Endodermal cell (in vitro differentiated cells): ENCODE measurements around the gene HRH1. TPM values are rescaled to one million over a fixed set of nuclear protein-coding genes. Genes with fewer than 3 reads are reported as not detected.

ENCODE experiments used
- DNase-seq: peaks from one replicate; pipeline ENCODE4 v3.0.0-alpha.2; 2017
- H3K27ac ChIP-seq: 2 replicates; pipeline ENCODE4 v1.5.1; 2013; ENCODE audit warnings: mild to moderate bottlenecking, low read depth, low read length, moderate library complexity
- H3K27me3 ChIP-seq: 2 replicates; pipeline ENCODE4 v1.6.1; 2013; ENCODE audit warnings: mild to moderate bottlenecking, low read length, moderate library complexity; ENCODE audit not compliant: insufficient read depth, control insufficient read depth, poor library complexity, severe bottlenecking
- H3K36me3 ChIP-seq: 2 replicates; pipeline ENCODE4 v1.7.0; 2013; ENCODE audit warnings: mild to moderate bottlenecking, low read length, moderate library complexity; ENCODE audit not compliant: control insufficient read depth, insufficient read depth
- H3K4me1 ChIP-seq: one replicate; pipeline ENCODE4 v1.7.0; 2013; ENCODE audit warnings: low read length; ENCODE audit not compliant: control insufficient read depth, insufficient read depth
- H3K4me3 ChIP-seq: 2 replicates; pipeline ENCODE4 v1.5.1; 2013; ENCODE audit warnings: mild to moderate bottlenecking, low read length, moderate library complexity
- H3K9ac ChIP-seq: 2 replicates; pipeline ENCODE4 v1.6.1; 2013; ENCODE audit warnings: mild to moderate bottlenecking, low read length, moderate library complexity; ENCODE audit not compliant: poor library complexity, severe bottlenecking; ENCODE audit errors: extremely low read depth
- H3K9me3 ChIP-seq: 2 replicates; pipeline ENCODE4 v1.6.1; 2013; ENCODE audit warnings: mild to moderate bottlenecking, low read length, moderate library complexity; ENCODE audit not compliant: control insufficient read depth
- H3K27ac Mint-ChIP-seq: 2 replicates; pipeline ENCODE4 v1.8.0; 2020; ENCODE audit warnings: mixed read lengths
- H3K27me3 Mint-ChIP-seq: 2 replicates; pipeline ENCODE4 v1.8.0; 2021; ENCODE audit warnings: mild to moderate bottlenecking, mixed read lengths; ENCODE audit not compliant: insufficient read depth
- H3K36me3 Mint-ChIP-seq: 2 replicates; pipeline ENCODE4 v1.8.0; 2020; ENCODE audit warnings: low read depth, mixed read lengths
- H3K4me1 Mint-ChIP-seq: 2 replicates; pipeline ENCODE4 v1.8.0; 2020; ENCODE audit warnings: mixed read lengths
- H3K4me3 Mint-ChIP-seq: 2 replicates; pipeline ENCODE4 v1.8.0; 2020; ENCODE audit warnings: mild to moderate bottlenecking, moderate library complexity, mixed read lengths
- H3K9me3 Mint-ChIP-seq: 2 replicates; pipeline ENCODE4 v1.8.0; 2020; ENCODE audit warnings: mild to moderate bottlenecking, mixed read lengths
- WGBS, 2 experiments: methylation state at CpG; one replicate each; pipeline versions ENCODE4 v1.1.5 to v1.1.7; 2013; ENCODE audit warnings: missing lambda C conversion rate in 2 of 2, mixed read lengths in 1 of 2; ENCODE audit not compliant: insufficient coverage in 1 of 2, insufficient read length in 1 of 2; 5-methylcytosine and 5-hydroxymethylcytosine counted together
- total RNA-seq, 2 donors: library from RNA; stranded (reverse); fragmentation: NEBNext Ultra II Directional in 1 of 2; extraction: Animal tissue kit (Norgen Biotek cat#: 25700) in 1 of 2; gene quantifications; 2 replicates in 1 of 2; 3 replicates in 1 of 2; pipeline ENCODE4 v1.2.1, GENCODE V29; 2021
- TF ChIP-seq, protein P1 (sequence below): fragments of 200-600 bp; sonication (generic); conservative IDR thresholded peaks from 2 replicates; pipeline ENCODE4 v1.5.0; 2021; ENCODE audit warnings: antibody characterized with exemption, mild to moderate bottlenecking

Gene HRH1
- total RNA-seq, 2 donors from 2014 or later, result 0.13 TPM; not detected in 1

DNA sequence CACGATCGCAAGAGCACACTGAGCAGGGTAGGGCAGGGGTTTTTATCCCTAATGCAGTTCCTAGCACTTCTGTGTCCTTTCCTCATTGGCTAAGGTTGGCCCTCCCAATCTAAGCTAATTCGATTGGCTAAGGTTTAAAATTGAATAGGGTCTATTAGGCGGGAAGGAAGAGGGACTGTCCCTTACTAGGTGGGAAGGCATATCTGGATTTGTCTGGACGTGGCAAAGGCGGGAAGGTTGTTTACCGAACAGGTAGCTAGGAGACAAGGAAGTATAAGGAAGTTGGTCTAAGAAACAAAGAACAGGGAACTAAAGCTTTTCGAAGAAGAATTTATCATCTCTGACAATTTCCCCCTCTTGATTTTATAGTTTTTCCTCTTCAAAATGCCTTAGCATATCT lies 93.1 kb downstream of the HRH1 start:
- Histone ChIP-seq H3K27ac (no peak overlapping the region), H3K9ac (no peak overlapping the region), H3K9me3 (no peaks in the 10 kb centered on the region), H3K4me1 (no peaks in the 10 kb centered on the region), H3K36me3 (no peaks in the 10 kb centered on the region), H3K27me3 (peaks cover 5% of the 10 kb centered on the region), H3K4me3 (no peak overlapping the region)
- Mint-ChIP-seq H3K36me3 (no peaks in the 10 kb centered on the region), H3K4me1 (no peaks in the 10 kb centered on the region), H3K4me3 (no peak overlapping the region), H3K27me3 (no peaks in the 10 kb centered on the region), H3K27ac (no peak overlapping the region), H3K9me3 (no peaks in the 10 kb centered on the region)
- WGBS, 2 experiments, result 86 to 93% methylated on average over 4 to 6 of the region's 8 CpGs
- TF ChIP-seq, protein P1, sequence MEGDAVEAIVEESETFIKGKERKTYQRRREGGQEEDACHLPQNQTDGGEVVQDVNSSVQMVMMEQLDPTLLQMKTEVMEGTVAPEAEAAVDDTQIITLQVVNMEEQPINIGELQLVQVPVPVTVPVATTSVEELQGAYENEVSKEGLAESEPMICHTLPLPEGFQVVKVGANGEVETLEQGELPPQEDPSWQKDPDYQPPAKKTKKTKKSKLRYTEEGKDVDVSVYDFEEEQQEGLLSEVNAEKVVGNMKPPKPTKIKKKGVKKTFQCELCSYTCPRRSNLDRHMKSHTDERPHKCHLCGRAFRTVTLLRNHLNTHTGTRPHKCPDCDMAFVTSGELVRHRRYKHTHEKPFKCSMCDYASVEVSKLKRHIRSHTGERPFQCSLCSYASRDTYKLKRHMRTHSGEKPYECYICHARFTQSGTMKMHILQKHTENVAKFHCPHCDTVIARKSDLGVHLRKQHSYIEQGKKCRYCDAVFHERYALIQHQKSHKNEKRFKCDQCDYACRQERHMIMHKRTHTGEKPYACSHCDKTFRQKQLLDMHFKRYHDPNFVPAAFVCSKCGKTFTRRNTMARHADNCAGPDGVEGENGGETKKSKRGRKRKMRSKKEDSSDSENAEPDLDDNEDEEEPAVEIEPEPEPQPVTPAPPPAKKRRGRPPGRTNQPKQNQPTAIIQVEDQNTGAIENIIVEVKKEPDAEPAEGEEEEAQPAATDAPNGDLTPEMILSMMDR, result no peak
- no peak for DNase-seq

DNA sequence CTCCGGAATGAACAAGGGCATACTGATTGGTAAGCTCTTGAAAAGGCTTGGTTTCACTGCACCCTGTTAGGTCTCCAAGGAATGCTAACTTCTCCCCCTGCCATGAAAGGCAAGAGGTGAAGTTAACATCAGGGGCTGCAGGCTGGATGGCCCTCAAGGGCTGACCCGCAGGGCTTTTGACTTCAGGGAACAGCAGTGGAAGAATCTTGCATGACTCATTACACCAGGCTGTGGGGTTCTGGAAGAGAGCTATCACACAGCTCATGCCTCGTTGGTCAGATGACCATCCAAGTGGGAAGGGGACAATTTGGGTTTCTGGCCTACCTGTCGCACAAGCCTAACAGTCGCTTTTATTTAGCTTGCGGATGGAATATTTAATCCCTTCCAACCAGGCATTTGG lies 94.3 kb downstream of the HRH1 start:
- TF ChIP-seq, protein P1, result no peak
- no peak overlapping the region for H3K4me3 Mint-ChIP-seq
- H3K4me3 ChIP-seq, result no peak overlapping the region
- no peaks in the 10 kb centered on the region for H3K9me3 Mint-ChIP-seq
- no peak for DNase-seq
- no peak overlapping the region for H3K27ac ChIP-seq
- no peaks in the 10 kb centered on the region for H3K9me3 ChIP-seq
- H3K27ac Mint-ChIP-seq, result no peak overlapping the region
- H3K27me3 Mint-ChIP-seq, result no peaks in the 10 kb centered on the region
- WGBS, 2 experiments, result 87 to 92% methylated on average over 5 to 6 of the region's 6 CpGs
- no peaks in the 10 kb centered on the region for H3K4me1 Mint-ChIP-seq
- no peaks in the 10 kb centered on the region for H3K4me1 ChIP-seq
- H3K27me3 ChIP-seq, result peaks cover 10% of the 10 kb centered on the region
- no peaks in the 10 kb centered on the region for H3K36me3 Mint-ChIP-seq
- no peaks in the 10 kb centered on the region for H3K36me3 ChIP-seq
- no peak overlapping the region for H3K9ac ChIP-seq

DNA sequence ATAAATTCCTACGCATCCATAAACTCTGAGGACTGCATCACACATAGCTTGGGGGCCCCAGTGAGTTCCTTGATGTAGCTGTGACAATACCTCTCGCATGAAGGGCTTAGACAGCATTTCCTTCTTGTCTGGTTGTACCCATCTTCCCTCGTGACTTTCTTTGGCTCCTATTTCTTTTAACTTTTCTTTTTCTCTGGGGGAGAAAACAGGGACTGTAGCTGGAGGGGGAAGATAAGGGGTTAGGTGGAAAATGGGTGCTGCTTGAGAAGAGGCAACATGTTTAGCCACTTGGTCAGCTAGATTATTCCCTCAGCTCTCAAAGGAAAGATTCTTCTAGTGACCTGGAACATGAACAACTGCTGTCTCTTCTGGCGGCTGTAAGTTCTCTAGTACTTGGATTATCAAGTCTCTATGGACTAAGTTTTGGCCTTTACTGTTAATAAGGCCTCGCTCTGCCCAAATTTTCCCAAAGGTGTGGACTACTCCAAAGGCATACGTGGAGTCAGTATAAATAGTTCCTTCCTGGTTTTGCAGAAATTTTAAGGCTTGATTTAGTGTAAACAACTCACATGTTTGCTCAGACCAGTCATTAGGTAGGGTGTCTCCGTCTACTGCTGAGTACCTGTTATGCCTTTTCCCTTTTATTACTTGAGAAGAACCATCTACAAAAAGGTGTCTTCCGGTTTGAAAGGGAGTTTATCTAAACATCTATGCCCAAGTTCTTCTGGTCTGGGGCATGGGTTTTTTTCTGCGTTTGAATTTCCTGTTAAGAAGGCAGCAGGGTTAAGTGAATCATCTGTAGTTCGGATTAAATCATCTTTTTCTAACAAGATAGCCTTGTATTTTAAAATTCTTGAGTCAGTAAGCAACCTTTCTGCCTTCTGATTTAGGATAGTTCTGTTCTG lies 96.9 kb downstream of the HRH1 start:
- Mint-ChIP-seq H3K4me1 (peaks cover 7% of the 10 kb centered on the region), H3K27me3 (peaks cover 3% of the 10 kb centered on the region), H3K27ac (no peak overlapping the region), H3K4me3 (no peak overlapping the region), H3K36me3 (no peaks in the 10 kb centered on the region), H3K9me3 (peaks cover 2% of the 10 kb centered on the region)
- WGBS, 2 experiments, result 78 to 85% methylated on average over 9 to 10 of the region's 10 CpGs
- H3K27ac ChIP-seq, result no peak overlapping the region
- H3K4me3 ChIP-seq, result no peak overlapping the region
- H3K36me3 ChIP-seq, result no peaks in the 10 kb centered on the region
- peaks cover 5% of the 10 kb centered on the region for H3K4me1 ChIP-seq
- H3K27me3 ChIP-seq, result peaks cover 10% of the 10 kb centered on the region
- TF ChIP-seq, protein P1, result no peak
- no peak overlapping the region for H3K9ac ChIP-seq
- H3K9me3 ChIP-seq, result peaks cover 13% of the 10 kb centered on the region
- no peak for DNase-seq
